NCI-H345 treated with DMSO at 0.1 percent for 48 hours (cell line): ENCODE measurements around the gene SUGCT.

Experiments
- DNase-seq: peaks from one replicate; lab custom pipeline; 2025; ENCODE audit not compliant: unreplicated experiment; lab: John Stamatoyannopoulos, UW

Gene SUGCT

DNA sequence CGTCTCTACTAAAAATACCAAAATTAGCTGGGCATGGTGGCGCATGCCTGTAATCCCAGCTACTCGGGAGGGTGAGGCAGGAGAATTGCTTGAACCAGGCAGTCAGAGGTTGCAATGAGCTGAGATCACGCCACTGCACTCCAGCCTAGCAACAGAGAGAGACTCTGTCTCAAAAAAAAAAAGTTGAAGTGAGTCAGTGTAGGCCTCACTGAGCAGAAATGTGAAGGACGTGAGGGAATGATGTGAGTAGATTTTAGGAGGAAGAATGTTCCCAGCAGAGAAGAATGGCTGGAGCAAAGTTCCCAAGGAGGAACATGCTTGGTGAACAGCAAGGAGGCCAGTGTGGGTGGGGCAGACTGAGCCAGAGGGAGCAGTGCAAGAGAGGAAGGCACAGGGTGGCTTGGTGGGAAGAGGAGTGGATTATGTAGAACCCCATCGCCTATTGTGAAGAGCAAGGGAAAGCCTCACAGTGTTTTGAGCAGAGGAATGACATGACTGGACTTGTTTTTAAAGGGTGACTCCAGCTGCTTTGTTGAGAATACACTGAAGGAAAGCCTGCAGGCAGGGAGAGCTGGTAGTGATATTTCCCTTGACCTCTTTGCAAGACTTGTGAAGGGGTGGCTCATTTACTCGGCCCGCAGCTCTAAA lies 708.7 kb downstream of the SUGCT start:
- DNase-seq, result no peak

DNA sequence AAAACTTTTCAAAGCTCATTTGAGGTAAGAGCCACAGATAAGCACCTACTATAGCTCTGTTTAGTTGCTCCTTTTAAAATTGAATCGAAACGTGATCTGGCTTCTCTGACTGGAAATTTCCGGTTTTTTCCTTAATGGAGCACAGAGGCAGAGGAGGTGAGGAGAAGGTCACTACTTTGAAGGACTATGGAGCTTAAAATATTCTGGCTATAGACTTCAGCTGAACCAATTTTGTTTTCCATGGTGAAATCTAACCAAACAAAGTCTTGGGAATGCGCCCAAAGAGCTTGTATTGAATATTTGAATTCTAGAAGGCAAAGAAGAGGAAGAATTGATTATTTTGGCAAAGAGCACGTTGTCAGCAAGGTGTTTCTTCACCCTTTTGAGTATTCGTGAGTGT lies 711.1 kb downstream of the SUGCT start:
- DNase-seq, result no peak

DNA sequence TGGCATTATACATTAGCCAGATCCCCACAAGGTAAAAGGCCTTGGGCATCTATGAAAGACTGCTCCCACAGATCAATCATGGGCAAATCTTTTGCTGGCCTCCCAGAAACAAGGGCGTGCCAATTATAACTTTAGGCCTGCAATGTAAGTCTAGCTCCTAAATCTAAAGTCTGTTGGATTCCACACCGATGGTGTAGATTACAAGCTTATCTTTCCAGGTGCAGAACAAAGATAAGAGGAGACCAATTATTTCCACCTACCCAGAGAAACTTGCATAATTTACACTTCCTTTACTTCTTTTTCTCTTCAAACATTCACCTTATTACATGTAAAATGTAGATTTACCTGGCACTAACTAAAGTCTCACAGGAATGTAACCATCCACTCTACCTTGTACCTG lies 713.1 kb downstream of the SUGCT start:
- DNase-seq, result no peak

DNA sequence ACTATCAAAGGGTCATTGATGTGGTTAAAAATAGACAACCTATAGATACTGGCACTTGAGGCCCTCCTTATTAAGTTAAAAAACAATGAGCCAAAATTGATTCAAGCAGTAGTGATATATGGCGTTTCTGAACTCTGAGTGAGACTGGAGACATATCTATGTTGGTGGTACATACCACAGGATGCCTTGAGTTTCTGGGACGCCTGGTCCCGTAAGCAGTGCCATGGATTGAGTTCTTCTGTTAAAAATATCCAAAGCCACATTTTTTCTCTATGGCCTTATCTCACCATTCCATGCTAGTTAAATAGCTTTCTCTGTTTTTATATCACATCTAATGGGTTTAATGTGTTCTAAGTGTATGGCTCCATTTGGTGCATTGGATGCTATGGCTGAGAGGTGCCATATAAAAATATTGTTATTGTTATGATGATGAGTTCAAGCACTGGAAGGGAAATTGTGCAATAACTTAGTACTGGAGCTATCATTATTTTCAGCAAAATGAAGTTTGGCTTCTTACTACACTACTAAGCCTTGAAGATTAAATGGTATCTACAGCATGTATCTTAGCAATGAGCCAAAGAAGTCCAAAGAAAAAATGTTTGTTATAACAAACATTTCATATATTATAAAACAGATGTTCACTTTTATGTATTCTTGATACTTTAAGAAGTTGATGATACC lies 713.9 kb downstream of the SUGCT start:
- DNase-seq, result no peak

DNA sequence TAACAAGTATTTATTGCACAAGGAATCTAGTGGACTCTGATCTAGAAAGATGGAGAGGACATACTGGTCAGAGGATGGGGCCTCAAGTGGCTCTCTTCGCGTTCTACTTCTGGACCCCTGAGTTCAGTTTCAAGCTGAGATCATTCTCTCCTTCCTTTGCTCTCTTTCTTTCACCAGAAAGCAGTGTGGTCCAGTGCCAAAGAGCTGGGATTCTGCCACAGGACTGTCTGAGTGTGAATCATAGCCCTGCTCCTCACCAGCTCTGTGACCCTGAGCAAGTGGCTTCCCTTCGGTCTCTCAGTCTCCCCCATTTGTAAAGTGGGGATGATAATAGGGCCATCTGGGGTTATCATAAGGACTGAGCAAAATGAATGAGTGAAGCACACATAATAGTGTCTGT lies 715.2 kb downstream of the SUGCT start:
- DNase-seq, result no peak

DNA sequence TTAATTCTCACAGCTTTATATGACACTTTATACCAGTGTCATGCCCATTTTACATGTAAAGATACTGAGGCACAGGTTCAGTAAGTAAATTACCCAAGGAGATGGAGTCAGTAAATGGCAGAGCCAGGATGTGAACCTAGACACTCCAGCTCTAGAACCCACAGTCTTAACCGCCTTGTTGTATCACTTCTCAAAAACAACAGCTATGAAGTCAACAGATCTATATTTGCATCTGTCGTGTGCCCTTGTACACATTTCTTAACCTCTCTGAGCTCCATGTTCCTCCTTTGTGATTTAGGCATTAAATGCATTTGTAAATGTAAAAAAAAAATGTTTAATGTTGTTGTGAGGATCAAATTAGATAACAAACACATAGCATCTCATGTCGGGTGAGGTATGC lies 716.2 kb downstream of the SUGCT start:
- DNase-seq, result no peak

DNA sequence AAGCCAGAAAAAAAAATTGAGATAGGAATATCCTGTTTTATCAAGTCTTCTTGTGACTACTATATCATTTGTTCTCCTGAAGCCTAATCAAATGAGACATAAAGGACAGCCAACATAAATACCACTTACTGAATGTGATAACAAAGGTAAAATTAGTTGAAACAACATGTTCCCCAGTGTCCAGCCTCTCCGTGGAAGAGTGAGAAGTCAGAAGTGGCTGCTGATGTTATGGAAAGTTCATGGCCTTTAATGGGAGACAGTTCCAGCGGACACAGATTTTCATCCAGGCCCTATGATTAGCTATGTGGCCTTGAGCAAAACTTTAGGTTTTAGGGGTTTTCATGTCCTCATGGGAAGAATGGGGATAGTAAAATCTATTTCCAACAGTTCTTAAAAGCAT lies 724.3 kb downstream of the SUGCT start:
- no peak for DNase-seq

DNA sequence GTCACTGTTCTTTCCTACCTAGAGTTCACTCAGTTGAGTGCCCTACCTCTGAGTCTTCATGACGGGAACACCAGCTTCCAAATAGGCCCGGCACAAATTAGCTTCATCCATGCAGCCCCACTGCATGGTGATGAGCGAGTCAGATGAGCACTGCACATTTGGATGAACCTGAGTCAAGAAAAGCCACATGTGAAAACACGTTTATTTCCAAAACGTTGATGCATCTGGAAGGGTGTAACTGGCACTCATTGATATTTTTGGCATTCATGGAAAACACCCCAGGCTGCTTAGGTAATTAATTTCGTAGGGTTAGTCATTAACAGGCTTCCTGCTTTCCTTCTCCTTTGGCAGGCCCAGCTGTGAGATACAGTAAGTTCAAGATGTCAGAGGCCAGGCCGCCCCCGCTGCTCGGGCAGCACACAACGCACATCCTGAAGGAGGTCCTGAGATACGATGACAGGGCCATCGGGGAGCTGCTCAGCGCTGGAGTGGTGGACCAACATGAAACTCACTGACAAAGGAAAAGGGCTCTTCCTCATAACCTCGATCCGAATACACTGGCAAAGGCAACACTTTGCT lies 725.2 kb downstream of the SUGCT start:
- no peak for DNase-seq

DNA sequence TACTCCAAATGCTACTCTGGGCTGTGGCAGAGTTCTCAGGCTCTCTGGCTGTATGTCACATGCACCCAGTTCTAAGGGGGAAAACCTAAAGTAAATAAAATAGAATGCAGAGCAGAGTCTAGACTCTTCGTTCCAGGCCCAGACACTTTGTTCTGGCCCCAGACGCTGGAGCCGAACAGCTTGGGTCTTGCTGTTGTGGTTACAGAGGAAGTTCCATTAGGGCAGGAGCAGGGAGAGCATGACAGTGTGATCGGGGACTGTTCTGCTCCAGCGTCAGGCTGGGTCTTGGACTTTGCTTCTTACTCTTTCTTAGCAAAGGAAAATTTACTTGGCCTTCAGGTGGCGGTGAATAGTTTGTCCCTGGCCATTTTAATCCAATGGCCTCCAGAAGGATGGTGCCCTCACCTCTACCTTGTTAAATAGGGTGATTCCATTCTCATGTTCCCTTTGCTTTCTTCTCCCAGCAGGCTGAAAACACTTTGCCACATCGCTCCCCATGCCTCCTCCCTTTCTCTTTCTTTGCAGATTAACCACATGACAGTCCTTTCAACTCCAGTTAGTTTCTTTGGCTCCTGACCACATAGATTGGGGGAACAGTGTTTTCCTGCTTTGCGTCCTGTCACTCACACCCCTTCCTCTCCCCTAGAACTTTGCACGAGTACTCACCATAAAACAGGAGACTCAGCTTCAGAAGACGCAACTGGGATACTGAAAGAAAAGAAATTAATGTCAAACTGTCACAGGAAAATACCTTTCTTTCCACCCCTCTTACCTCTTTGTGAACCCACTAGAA lies 730.8 kb downstream of the SUGCT start:
- DNase-seq, result no peak

DNA sequence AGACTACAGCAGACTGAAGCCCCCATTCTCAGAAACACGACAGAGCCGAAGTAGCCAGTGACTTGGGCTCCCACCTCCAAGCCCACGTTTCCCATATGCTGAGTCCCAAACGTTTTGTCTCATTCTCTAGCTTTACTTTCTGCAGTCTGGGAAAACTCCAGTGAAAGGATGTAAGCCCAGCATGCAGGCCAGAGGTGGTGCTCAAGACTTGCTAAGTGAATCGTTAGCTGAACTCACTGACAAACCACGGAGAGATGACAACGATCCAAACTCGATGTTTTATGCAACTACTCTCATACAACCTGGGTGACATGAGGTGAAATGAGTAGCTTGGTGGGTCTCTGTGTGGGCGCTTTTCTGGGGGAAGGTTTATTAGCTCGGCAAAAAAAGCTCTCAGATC lies 731.8 kb downstream of the SUGCT start:
- no peak for DNase-seq

DNA sequence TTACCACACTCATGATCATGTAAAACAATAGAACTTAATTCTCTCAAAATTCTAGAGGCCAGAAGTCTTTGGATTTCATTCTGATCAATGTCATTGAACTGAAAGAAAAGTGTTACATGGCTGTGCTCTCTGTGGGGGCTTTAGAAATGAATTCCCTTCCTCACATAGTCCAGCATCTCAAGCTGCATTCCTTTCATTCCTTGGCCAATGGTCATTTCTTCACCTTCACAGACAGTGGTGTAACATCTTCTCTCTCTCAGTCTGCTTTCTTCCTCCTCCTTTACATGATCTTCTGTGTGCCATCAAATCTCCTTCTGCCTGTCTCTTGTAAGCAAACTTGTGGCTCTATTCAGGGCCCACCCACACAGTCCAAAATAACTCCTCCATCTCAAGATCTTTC lies 735.3 kb downstream of the SUGCT start:
- DNase-seq, result no peak

DNA sequence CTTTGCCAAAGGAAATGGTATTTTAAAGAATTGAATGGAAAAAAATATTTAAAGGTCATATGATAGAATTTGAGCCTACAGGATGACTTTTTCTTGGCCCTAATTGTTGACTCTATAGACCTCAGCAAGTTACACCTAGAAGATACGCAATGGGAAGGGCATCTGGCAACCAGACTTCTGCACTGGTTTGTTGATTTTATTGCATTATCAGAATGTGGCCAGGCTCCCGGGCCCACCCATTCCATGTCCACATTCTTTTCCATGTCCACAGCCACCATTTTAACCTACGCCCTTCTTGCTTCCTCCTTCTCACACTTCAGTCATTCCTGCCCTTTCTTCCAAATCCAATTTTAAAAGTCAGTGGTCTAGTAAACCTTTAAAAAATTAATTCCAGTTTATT lies 738.4 kb downstream of the SUGCT start:
- no peak for DNase-seq

DNA sequence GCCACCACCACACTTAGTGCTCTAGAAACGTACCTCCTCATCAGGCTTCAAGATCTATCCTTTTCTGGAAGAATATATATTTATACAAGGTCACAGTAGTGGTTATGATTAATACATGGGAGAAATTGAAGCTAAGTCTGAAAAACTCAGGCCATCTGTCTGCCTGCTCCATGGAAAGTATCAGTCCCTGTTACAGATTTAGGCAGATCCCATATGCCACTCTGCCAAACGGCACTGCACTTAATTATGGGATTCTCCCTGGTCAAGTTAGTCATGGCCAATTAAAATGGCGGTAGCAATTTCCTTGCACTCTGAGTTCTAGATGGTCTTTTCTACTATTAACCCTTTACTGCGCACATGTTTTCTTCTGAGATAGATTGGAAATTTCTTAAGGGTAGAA lies 740.0 kb downstream of the SUGCT start:
- DNase-seq, result no peak

DNA sequence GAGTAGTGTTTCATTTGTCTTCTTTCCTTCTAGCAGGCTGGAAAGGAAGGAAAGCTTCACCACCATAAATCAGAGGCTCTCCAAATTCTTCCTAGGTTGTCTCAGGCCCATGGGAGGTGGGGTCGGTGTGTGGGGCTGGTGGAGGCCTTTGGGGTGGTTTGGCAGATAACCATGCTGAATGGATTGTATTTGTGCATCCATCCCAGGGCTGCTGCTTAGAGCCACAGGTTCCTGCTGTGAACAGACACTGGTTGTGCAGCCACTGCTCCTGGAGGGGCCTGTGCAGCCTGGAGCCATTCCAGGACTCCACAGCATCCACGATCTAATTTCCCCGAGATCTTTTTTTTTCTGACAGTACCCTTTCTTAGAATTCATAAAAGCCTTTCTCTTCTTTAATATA lies 741.8 kb downstream of the SUGCT start:
- DNase-seq, result no peak

DNA sequence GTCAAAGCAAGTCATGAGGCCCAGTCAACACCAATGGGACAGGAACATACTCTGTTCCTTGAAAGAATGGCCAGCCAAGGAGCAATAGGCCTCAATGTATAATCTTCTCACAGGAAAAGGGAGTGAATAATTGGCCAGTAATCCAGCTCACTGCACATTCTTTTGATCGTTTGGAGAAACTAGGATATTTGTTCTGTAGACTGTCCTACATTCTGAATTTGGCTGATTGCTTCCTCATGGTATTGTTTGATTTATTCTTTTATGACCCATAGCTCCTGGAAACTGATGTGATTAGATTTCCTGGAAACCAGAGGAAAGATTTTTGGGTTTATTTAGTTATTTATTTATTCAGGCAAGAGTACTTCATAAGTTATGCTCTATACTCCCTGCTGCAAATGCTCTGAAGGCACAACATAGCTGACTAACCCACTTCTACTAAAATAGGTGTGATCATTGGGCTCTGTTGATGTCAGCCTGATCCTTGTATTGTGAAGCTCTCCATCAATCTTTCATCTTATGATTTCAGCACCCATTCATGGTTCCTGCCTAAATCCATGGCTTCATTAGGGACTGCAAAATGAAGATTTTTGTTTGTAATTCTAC lies 745.2 kb downstream of the SUGCT start:
- no peak for DNase-seq

DNA sequence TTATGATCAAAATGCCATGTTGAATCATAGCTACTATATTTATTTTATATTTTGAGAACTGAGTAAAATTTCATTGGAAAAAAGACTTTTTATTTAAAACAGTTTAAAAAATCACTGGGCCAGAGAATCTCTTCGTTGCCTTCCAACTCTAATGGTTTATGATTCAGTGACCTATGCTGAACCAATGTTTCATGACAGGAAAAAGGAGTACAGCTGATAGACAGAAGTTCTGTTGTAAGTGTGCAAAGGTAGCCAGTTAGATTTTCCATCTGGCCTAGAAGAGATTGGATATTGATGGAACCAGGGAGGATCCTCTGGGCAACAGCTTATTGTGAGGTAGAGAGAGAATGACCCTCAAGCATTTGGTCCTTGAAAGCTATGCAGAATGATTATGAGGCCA lies 745.8 kb downstream of the SUGCT start:
- DNase-seq, result no peak

DNA sequence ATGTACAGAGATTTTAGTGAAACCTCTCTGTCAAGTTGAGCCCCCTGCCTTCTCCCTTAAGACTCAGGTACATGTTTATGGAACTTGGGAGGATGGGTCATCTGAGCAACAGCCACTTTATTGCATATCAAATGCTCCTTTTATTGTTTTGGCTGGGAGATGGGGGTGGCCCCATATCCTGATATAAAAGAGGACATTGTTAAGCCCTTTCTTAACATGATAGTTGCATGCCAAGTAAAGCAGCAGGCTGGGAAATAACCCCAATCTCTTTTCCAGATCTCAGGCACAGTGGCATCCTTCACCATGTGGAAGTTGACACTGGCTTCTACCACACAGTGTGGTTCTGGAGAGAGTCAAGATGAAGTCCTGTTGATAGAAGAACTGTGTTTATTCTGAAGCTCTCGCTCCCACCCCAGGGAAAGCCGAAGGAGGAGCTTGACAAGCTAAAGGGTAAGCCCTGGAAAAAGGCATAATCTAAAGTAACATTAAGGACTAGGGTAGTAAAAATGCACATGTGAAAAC lies 746.7 kb downstream of the SUGCT start:
- no peak for DNase-seq

DNA sequence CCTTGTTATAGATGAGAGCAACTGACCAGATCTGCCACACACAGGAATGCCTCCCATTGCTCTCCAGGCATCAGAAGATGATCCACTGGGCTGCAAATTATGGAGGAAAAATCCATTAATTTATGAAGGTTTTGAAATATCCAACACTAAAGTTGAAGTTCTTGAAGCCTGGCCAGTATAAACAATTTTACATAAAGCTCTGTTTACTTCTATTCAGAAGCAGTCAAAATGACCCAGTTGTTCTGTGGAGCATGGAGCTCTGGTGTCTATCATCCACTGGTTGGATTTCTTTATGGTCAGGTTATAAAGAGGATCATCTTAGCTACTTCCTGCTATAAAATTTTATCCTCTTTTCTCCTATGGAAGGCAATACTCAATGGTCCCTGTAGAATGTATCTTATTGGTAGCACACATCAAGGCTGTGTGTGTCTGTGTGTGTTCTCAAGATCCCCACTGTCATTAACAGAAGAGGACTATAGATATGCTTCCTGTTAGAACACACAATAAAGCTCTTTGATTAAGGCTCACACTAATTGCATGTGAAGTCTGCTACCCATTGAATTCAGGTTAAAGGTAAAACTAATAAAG lies 747.4 kb downstream of the SUGCT start:
- DNase-seq, result no peak

DNA sequence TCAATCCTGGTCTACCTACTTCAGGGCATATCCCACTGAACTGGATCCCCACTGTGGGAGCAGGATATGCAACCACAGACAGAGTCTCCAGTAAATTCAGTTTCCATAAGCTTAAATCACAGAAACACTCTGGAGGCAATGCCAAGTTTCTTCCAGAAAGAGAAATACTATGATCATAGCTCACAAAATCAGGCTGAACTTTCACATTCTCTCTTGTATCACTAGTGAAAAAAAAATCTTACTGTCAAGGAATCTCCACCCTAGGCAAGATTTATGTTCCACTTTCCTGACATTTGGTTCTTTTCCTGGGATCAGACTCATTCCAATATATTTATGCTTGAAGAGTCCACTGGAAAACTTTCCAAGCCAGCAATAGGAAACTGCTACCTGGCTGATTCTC lies 749.0 kb downstream of the SUGCT start:
- DNase-seq, result no peak

DNA sequence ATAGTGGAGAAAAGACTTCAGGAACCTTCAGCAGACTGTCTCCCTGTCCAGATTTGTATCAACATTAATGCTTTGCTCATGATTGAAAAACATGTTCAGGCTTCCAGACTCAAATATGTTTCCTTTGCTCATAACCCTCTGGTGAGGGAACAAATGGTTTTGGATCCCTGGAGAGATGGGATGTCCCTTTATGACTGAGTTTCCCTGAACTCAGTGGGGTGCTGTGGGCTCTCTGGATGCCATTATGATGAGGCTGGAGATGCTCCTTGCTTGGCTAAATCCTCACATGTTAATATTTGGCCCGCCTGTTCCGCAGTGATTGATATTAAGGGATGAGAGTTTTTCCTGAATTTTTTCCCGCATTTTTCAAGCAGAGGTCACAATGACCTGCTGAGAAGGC lies 749.4 kb downstream of the SUGCT start:
- DNase-seq, result no peak

DNA sequence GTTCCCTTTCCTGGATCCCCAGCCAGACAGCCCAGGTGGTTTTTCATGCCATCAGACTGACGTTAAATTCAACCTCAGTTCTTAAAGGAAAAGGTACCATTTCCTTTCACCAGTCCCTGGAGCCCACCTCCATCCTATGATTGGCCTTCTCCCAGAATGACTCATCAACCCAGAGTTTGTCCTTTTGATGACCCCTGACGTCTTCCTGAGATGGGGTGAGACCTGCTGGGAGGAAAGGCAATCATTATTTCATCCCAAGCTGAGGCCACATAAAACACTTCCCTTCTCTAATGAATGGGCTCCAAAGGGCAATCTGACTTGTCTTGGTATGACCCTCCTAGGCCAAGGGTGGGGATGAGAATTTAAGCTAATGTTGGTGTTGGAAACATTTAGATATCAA lies 750.7 kb downstream of the SUGCT start:
- no peak for DNase-seq
